H1 (cell line): ENCODE data around the gene CFL2. TPM values are rescaled to one million over a fixed set of nuclear protein-coding genes. Genes with fewer than 3 reads are reported as not detected.

Source experiments
- CTCF ChIA-PET: fragments of 300-600 bp; sonication (Branson Sonifier 250); formaldehyde crosslinking; loops from one replicate; lab custom pipeline; 2021; ENCODE audit not compliant: partially characterized antibody; lab: Charles Lee
- POLR2A ChIA-PET: fragments of 300-600 bp; sonication (Branson Sonifier 250); formaldehyde crosslinking; loops from one replicate; lab custom pipeline; 2021; ENCODE audit warnings: inconsistent platforms; ENCODE audit not compliant: partially characterized antibody; lab: Charles Lee
- DNase-seq, 2 experiments: peaks; one replicate each; pipeline versions ENCODE4 v3.0.0 to v3.0.0-alpha.2; 2010 to 2022; ENCODE audit warnings: low spot score in 2 of 2, low read depth in 1 of 2, mixed read lengths in 1 of 2
- FAIRE-seq: peaks from 2 replicates; lab custom pipeline; 2011; peaks lifted over from hg19 to GRCh38; lab: Jason Lieb, UNC
- H2AFZ ChIP-seq: 2 replicates; pipeline ENCODE4 v1.8.1; 2012; ENCODE audit warnings: low read length, inconsistent platforms
- H2AK5ac ChIP-seq: 2 replicates; pipeline ENCODE4 v1.6.1; 2013; ENCODE audit warnings: low read depth, low read length
- H2BK120ac ChIP-seq: replicated peaks from 2 replicates; pipeline ENCODE3; 2013; ENCODE audit warnings: low read depth, low read length, inconsistent platforms
- H2BK12ac ChIP-seq: 2 replicates; pipeline ENCODE4 v1.6.1; 2013; ENCODE audit warnings: low read depth, low read length
- H2BK15ac ChIP-seq: 2 replicates; pipeline ENCODE4 v1.6.1; 2013; ENCODE audit warnings: low read length
- H2BK20ac ChIP-seq: 2 replicates; pipeline ENCODE4 v1.6.1; 2013; ENCODE audit warnings: low read length
- H2BK5ac ChIP-seq: 2 replicates; pipeline ENCODE4 v1.6.1; 2013; ENCODE audit warnings: low read depth, low read length
- H3K14ac ChIP-seq: 2 replicates; pipeline ENCODE4 v1.6.1; 2013; ENCODE audit warnings: inconsistent platforms; ENCODE audit not compliant: insufficient read length
- H3K18ac ChIP-seq: 2 replicates; pipeline ENCODE4 v1.6.1; 2013; ENCODE audit warnings: low read length; ENCODE audit errors: extremely low read depth
- H3K23ac ChIP-seq: 2 replicates; pipeline ENCODE4 v1.6.1; 2013; ENCODE audit warnings: inconsistent platforms; ENCODE audit not compliant: insufficient read length
- H3K23me2 ChIP-seq: 2 replicates; pipeline ENCODE4 v1.6.1; 2013; ENCODE audit warnings: low read depth, low read length
- H3K27ac ChIP-seq: 2 replicates; pipeline ENCODE4 v1.6.1; 2011; ENCODE audit warnings: low read depth, low read length, inconsistent platforms
- H3K27me3 ChIP-seq, 4 experiments: replicated peaks in 1 of 4; 1 replicate in 1 of 4; 2 replicates in 3 of 4; pipeline versions ENCODE4 v1.6.1 to v1.8.1; 2011 to 2013; ENCODE audit warnings: low read length in 3 of 4, mild to moderate bottlenecking in 3 of 4, inconsistent platforms in 2 of 4, mixed read lengths in 2 of 4, moderate library complexity in 1 of 4; ENCODE audit not compliant: control insufficient read depth in 3 of 4, insufficient read depth in 3 of 4; ENCODE audit errors: extremely low read depth in 1 of 4
- H3K36me3 ChIP-seq, 4 experiments: 2 replicates each; pipeline versions ENCODE4 v1.6.1 to v1.8.1; 2011 to 2013; ENCODE audit warnings: mild to moderate bottlenecking in 4 of 4, low read length in 3 of 4, moderate library complexity in 2 of 4, control low read depth in 1 of 4, inconsistent platforms in 1 of 4; ENCODE audit not compliant: insufficient read depth in 4 of 4, control insufficient read depth in 2 of 4
- H3K4ac ChIP-seq: replicated peaks from 2 replicates; pipeline ENCODE3; 2013; ENCODE audit warnings: low read length, low read depth, mixed read lengths, inconsistent platforms; ENCODE audit not compliant: insufficient read length
- H3K4me1 ChIP-seq, 4 experiments: replicated peaks in 1 of 4; 1 replicate in 1 of 4; 2 replicates in 3 of 4; pipeline versions ENCODE4 v1.6.1 to v1.8.1; 2011 to 2013; ENCODE audit warnings: low read length in 3 of 4, inconsistent platforms in 2 of 4, mixed read lengths in 1 of 4; ENCODE audit not compliant: insufficient read depth in 4 of 4, control insufficient read depth in 3 of 4
- H3K4me2 ChIP-seq, 2 experiments: 2 replicates each; pipeline versions ENCODE4 v1.6.1 to v1.8.1; 2011 to 2013; ENCODE audit warnings: low read depth in 2 of 2, low read length in 2 of 2, control low read depth in 1 of 2, inconsistent platforms in 1 of 2, mild to moderate bottlenecking in 1 of 2; ENCODE audit not compliant: insufficient read depth in 1 of 2
- H3K4me3 ChIP-seq, 4 experiments: fragments of 200-600, 300-600 bp in 1 of 4; sonication (generic), shearing (Covaris generic), sonication (Bioruptor Twin) in 1 of 4; 2 replicates each; pipeline versions ENCODE4 v1.5.1 to v1.8.1; 2011 to 2016; ENCODE audit warnings: low read length in 4 of 4, low read depth in 3 of 4, control low read depth in 2 of 4, inconsistent platforms in 2 of 4, mild to moderate bottlenecking in 2 of 4, mixed read lengths in 1 of 4, moderate library complexity in 1 of 4; ENCODE audit not compliant: insufficient read depth in 2 of 4; ENCODE audit errors: extremely low read depth in 1 of 4
- H3K56ac ChIP-seq: replicated peaks from 2 replicates; pipeline ENCODE3; 2013; ENCODE audit warnings: low read depth, mild to moderate bottlenecking, mixed read lengths, low read length, inconsistent platforms; ENCODE audit not compliant: insufficient read length
- H3K79me1 ChIP-seq: 2 replicates; pipeline ENCODE4 v1.6.1; 2013; ENCODE audit warnings: low read depth, low read length, control low read depth
- H3K79me2 ChIP-seq, 2 experiments: 2 replicates each; pipeline versions ENCODE4 v1.6.1 to v1.8.1; 2012 to 2013; ENCODE audit warnings: low read length in 2 of 2, mild to moderate bottlenecking in 2 of 2, inconsistent platforms in 1 of 2; ENCODE audit not compliant: insufficient read depth in 2 of 2, control insufficient read depth in 1 of 2
- H3K9ac ChIP-seq, 4 experiments: replicated peaks in 1 of 4; 1 replicate in 1 of 4; 2 replicates in 3 of 4; pipeline versions ENCODE4 v1.6.1 to v1.8.1; 2011 to 2013; ENCODE audit warnings: low read depth in 3 of 4, low read length in 3 of 4, control low read depth in 2 of 4, mild to moderate bottlenecking in 2 of 4, moderate library complexity in 2 of 4, inconsistent platforms in 1 of 4; ENCODE audit errors: extremely low read depth in 1 of 4
- H3K9me3 ChIP-seq, 2 experiments: 2 replicates each; pipeline versions ENCODE4 v1.6.1 to v1.8.1; 2012 to 2013; ENCODE audit warnings: mild to moderate bottlenecking in 2 of 2, moderate library complexity in 2 of 2, control low read depth in 1 of 2, inconsistent platforms in 1 of 2, low read depth in 1 of 2, low read length in 1 of 2, mixed read lengths in 1 of 2; ENCODE audit not compliant: insufficient read depth in 2 of 2
- H4K20me1 ChIP-seq, 2 experiments: replicated peaks in 1 of 2; 2 replicates each; pipeline versions ENCODE3 to v1.8.1; 2011 to 2013; ENCODE audit warnings: inconsistent platforms in 2 of 2, low read length in 2 of 2, mild to moderate bottlenecking in 1 of 2; ENCODE audit not compliant: insufficient read depth in 2 of 2, control insufficient read depth in 1 of 2
- H4K5ac ChIP-seq: 2 replicates; pipeline ENCODE4 v1.6.1; 2013; ENCODE audit warnings: low read length, low read depth, mixed read lengths, inconsistent platforms; ENCODE audit not compliant: insufficient read length
- H4K8ac ChIP-seq: 2 replicates; pipeline ENCODE4 v1.8.0; 2013; ENCODE audit warnings: mild to moderate bottlenecking, moderate library complexity, low read length, inconsistent platforms; ENCODE audit not compliant: insufficient read depth; ENCODE audit errors: extremely low read depth
- H4K91ac ChIP-seq: replicated peaks from 2 replicates; pipeline ENCODE3; 2013; ENCODE audit warnings: low read length, mixed read lengths, inconsistent platforms; ENCODE audit not compliant: insufficient read length
- ASH2L ChIP-seq: fragments of 200-600, 300-600 bp; sonication (generic); IDR thresholded peaks from one replicate; pipeline ENCODE4 v1.7.1; 2017; ENCODE audit warnings: low read length
- NANOG ChIP-seq: IDR thresholded peaks from 2 replicates; pipeline ENCODE4 v1.6.1; 2011; ENCODE audit warnings: low read length, low read depth, mild to moderate bottlenecking, inconsistent platforms; ENCODE audit not compliant: insufficient read depth, poor library complexity, severe bottlenecking
- POLR2AphosphoS5 ChIP-seq: IDR thresholded peaks from 2 replicates; pipeline ENCODE4 v1.6.1; 2011; ENCODE audit warnings: low read depth, low read length
- RAD21 ChIP-seq, 2 experiments: IDR thresholded peaks in 1 of 2; conservative IDR thresholded peaks in 1 of 2; 2 replicates each; pipeline ENCODE4 v1.6.1; 2011; ENCODE audit warnings: low read depth in 2 of 2, low read length in 2 of 2, improper control_type of control experiment in 1 of 2, inconsistent platforms in 1 of 2, mild to moderate bottlenecking in 1 of 2, moderate library complexity in 1 of 2
- RXRA ChIP-seq: IDR thresholded peaks from 2 replicates; pipeline ENCODE4 v1.6.1; 2011; ENCODE audit warnings: low read depth, mild to moderate bottlenecking, low read length, moderate library complexity; ENCODE audit not compliant: insufficient read depth
- WGBS, 2 experiments: shearing (Covaris generic) in 1 of 2; methylation state at CpG; one replicate each; pipeline versions ENCODE4 v1.1.6 to v1.1.7; 2013 to 2015; ENCODE audit warnings: low lambda C conversion rate in 2 of 2, mixed read lengths in 2 of 2, inconsistent platforms in 1 of 2, low coverage in 1 of 2, missing lambda C conversion rate in 1 of 2; ENCODE audit not compliant: insufficient replicate concordance in 2 of 2, insufficient coverage in 1 of 2, insufficient read length in 1 of 2; ENCODE audit errors: extremely low coverage in 1 of 2, missing lambda C conversion rate in 1 of 2; 5-methylcytosine and 5-hydroxymethylcytosine counted together
- polyA plus RNA-seq, 7 experiments: library from polyadenylated mRNA; depleted of rRNA in 3 of 7; stranded (reverse) in 5 of 7; unstranded in 2 of 7; fragments of >200 nt in 5 of 7; fragments of 200-250 nt in 2 of 7; gene quantifications; 1 replicate in 5 of 7; 2 replicates in 1 of 7; 4 replicates in 1 of 7; pipeline versions ENCODE4 v1.2.1 to v1.2.3, GENCODE V29; 2011 to 2013; ENCODE audit warnings: missing spikeins in 2 of 7, mixed read lengths in 2 of 7
- total RNA-seq: library from RNA; stranded (reverse); fragmentation: NEBNext Ultra II Directional; extraction: Animal tissue kit (Norgen Biotek cat#: 25700); gene quantifications from 2 replicates; pipeline ENCODE4 v1.2.1, GENCODE V29; 2021

The CFL2 gene
- total and polyA plus RNA-seq, 2 of the 8 experiments (the other 6 are each of a cell fraction or from before 2014, with no cell fraction given): 9.7 to 20.5 TPM

- Histone ChIP-seq H3K27me3 (no peaks in the 10 kb centered on the region), H4K5ac (no peak overlapping the region), H4K8ac (no peak overlapping the region), H3K23me2 (no peaks in the 10 kb centered on the region), H3K27ac (no peak overlapping the region), H3K18ac (no peak overlapping the region), H4K20me1 (no peaks in the 10 kb centered on the region), H3K79me1 (no peaks in the 10 kb centered on the region), H2BK5ac (no peak overlapping the region), H3K23ac (no peak overlapping the region), H2BK15ac (no peak overlapping the region), H3K9me3 (no peaks in the 10 kb centered on the region), H3K79me2 (no peaks in the 10 kb centered on the region), H3K4me2 (no peak overlapping the region), H3K4ac (no peak overlapping the region), H3K14ac (no peak overlapping the region), H2AK5ac (no peak overlapping the region), H3K36me3 (no peaks in the 10 kb centered on the region), H3K56ac (no peak overlapping the region), H3K4me1 (no peaks in the 10 kb centered on the region), H2BK120ac (no peak overlapping the region), H2AFZ (no peak overlapping the region), H2BK12ac (no peak overlapping the region), H3K4me3 (no peak overlapping the region), H3K9ac (no peak overlapping the region), H4K91ac (no peak overlapping the region), H2BK20ac (no peak overlapping the region)
- WGBS, 2 experiments: 78% methylated on average over 2 of the region's 2 CpGs; no CpG with 5 or more reads in 1 of the 2 experiments
- ChIA-PET POLR2A (no interaction called here), CTCF (no interaction called here)
- DNase-seq (no peak), FAIRE-seq (no peak)
- no peak for TF ChIP-seq RXRA
- TF ChIP-seq RAD21 (IDR thresholded peaks at IDR 0.05 in 1 of 2, conservative IDR thresholded peaks at IDR 0.05 in 1 of 2; ENCODE audit: low read depth in 2 of 2, low read length in 2 of 2): no peak
- TF ChIP-seq ASH2L: no peak
- TF ChIP-seq POLR2AphosphoS5: no peak
- no peak for TF ChIP-seq NANOG
These were observed 6.7 kb upstream of the CFL2 start for GRCh38 chr14:34721129-34721528.
